HCT116 (cell line): ENCODE data around the gene CHSY3. TPM values are rescaled to one million over a fixed set of nuclear protein-coding genes. Genes with fewer than 3 reads are reported as not detected.

Experiments
- ATAC-seq: fragments of 200-7000 bp; cut with Tn5 transposase; 2 replicates; pipeline ENCODE4 v1.9.1; 2020; ENCODE audit warnings: mild to moderate bottlenecking, moderate library complexity
- BruUV-seq: library from RNA; stranded (reverse); fragments of 400-500 nt; replicated peaks from 2 replicates; lab custom pipeline; 2021; lab: Mats Ljungman, UMichigan
- CTCF ChIA-PET: fragments of 300-600 bp; sonication (Branson Sonifier 250); formaldehyde crosslinking; loops from one replicate; lab custom pipeline; 2021; ENCODE audit warnings: antibody characterized with exemption; lab: Charles Lee
- POLR2A ChIA-PET: fragments of 300-600, 350-600 bp; sonication (Branson Sonifier 250); formaldehyde crosslinking; loops from one replicate; lab custom pipeline; 2021; ENCODE audit warnings: antibody characterized with exemption; lab: Charles Lee
- RAD21 ChIA-PET, 2 experiments: fragments of 300-600 bp; sonication (Branson Sonifier 250); formaldehyde crosslinking; loops; one replicate each; lab custom pipeline; 2023; ENCODE audit warnings: low total read pairs in 2 of 2; ENCODE audit not compliant: uncharacterized antibody in 2 of 2, unreplicated experiment in 2 of 2, low non-redundant PET in 1 of 2; lab: Charles Lee
- DNase-seq: peaks from one replicate; pipeline ENCODE4 v3.0.0-alpha.2; 2010; ENCODE audit warnings: low read depth, low spot score
- H2AFZ ChIP-seq: fragments of 200-600 bp; shearing (Covaris generic), sonication (generic); 2 replicates; pipeline ENCODE4 v1.6.1; 2017; ENCODE audit warnings: low read depth, mixed run types, mixed read lengths, antibody characterized with exemption, low read length; ENCODE audit not compliant: poor library complexity, severe bottlenecking
- H3K27ac ChIP-seq: 2 replicates; pipeline ENCODE4 v1.5.1; 2012; ENCODE audit warnings: low read depth, low read length
- H3K27me3 ChIP-seq: fragments of 200-600 bp; sonication (generic); 2 replicates; pipeline ENCODE4 v1.6.1; 2016; ENCODE audit warnings: mixed run types, low read length, mixed read lengths; ENCODE audit not compliant: insufficient read depth
- H3K36me3 ChIP-seq, 2 experiments: fragments of 200-500 bp in 1 of 2; fragments of 200-600 bp in 1 of 2; sonication (Bioruptor generic) in 1 of 2; sonication (generic) in 1 of 2; 2 replicates each; pipeline versions ENCODE4 v1.5.1 to v1.6.1; 2014 to 2016; ENCODE audit warnings: low read length in 2 of 2, inconsistent platforms in 1 of 2, mixed read lengths in 1 of 2, mixed run types in 1 of 2; ENCODE audit not compliant: insufficient read depth in 2 of 2, control insufficient read depth in 1 of 2
- H3K4me1 ChIP-seq, 2 experiments: fragments of 200-600 bp in 1 of 2; sonication (generic) in 1 of 2; 2 replicates each; pipeline versions ENCODE4 v1.5.1 to v1.6.1; 2012 to 2017; ENCODE audit warnings: low read length in 2 of 2, inconsistent platforms in 1 of 2, mild to moderate bottlenecking in 1 of 2, mixed read lengths in 1 of 2, mixed run types in 1 of 2, moderate library complexity in 1 of 2; ENCODE audit not compliant: insufficient read depth in 2 of 2, control insufficient read depth in 1 of 2
- H3K4me2 ChIP-seq: fragments of 200-600 bp; sonication (generic); 2 replicates; pipeline ENCODE4 v1.6.1; 2017; ENCODE audit warnings: mixed run types, low read length, mixed read lengths
- H3K4me3 ChIP-seq, 2 experiments: fragments of 200-600 bp in 1 of 2; sonication (generic) in 1 of 2; replicated peaks in 1 of 2; 2 replicates each; pipeline ENCODE4 v1.5.1; 2011 to 2016; ENCODE audit warnings: low read length in 2 of 2, control low read depth in 1 of 2, low read depth in 1 of 2, mild to moderate bottlenecking in 1 of 2, mixed read lengths in 1 of 2, mixed run types in 1 of 2
- H3K79me2 ChIP-seq: fragments of 200-600 bp; sonication (generic); 2 replicates; pipeline ENCODE4 v1.6.1; 2017; ENCODE audit warnings: mild to moderate bottlenecking, mixed run types, low read length, moderate library complexity, mixed read lengths; ENCODE audit not compliant: insufficient read depth
- H3K9ac ChIP-seq: fragments of 200-600 bp; sonication (generic); 2 replicates; pipeline ENCODE4 v1.6.1; 2016; ENCODE audit warnings: low read length, mixed read lengths
- H3K9me2 ChIP-seq: fragments of 200-600 bp; sonication (generic), shearing (Covaris generic); 2 replicates; pipeline ENCODE4 v1.6.1; 2017; ENCODE audit warnings: mixed run types, mild to moderate bottlenecking, moderate library complexity; ENCODE audit not compliant: insufficient read depth
- H3K9me3 ChIP-seq, 2 experiments: fragments of 200-500 bp in 1 of 2; fragments of 200-600 bp in 1 of 2; sonication (Bioruptor generic) in 1 of 2; sonication (generic) in 1 of 2; 2 replicates each; pipeline ENCODE4 v1.6.1; 2014 to 2017; ENCODE audit warnings: low read length in 2 of 2, mixed read lengths in 2 of 2, inconsistent platforms in 1 of 2, low read depth in 1 of 2, mild to moderate bottlenecking in 1 of 2, mixed run types in 1 of 2, moderate library complexity in 1 of 2; ENCODE audit not compliant: control insufficient read depth in 1 of 2, insufficient read depth in 1 of 2
- H4K20me1 ChIP-seq: fragments of 200-600 bp; sonication (generic), shearing (Covaris generic); 2 replicates; pipeline ENCODE4 v1.6.1; 2017; ENCODE audit warnings: mixed run types, mild to moderate bottlenecking, moderate library complexity; ENCODE audit not compliant: insufficient read depth
- ELF1 ChIP-seq: IDR thresholded peaks from 2 replicates; pipeline ENCODE4 v1.6.1; 2012; ENCODE audit warnings: low read depth, borderline replicate concordance
- EZH2 ChIP-seq: fragments of 200-600 bp; sonication (generic); IDR thresholded peaks from 2 replicates; pipeline ENCODE4 v1.6.1; 2017; ENCODE audit warnings: antibody characterized with exemption, mixed run types
- POLR2A ChIP-seq: IDR thresholded peaks from 2 replicates; pipeline ENCODE4 v1.7.0; 2011; ENCODE audit warnings: borderline replicate concordance; ENCODE audit not compliant: insufficient read depth, insufficient read length; ENCODE audit errors: extremely low read depth
- RAD21 ChIP-seq: IDR thresholded peaks from 2 replicates; pipeline ENCODE4 v1.6.1; 2012; ENCODE audit warnings: low read depth, mild to moderate bottlenecking
- intact Hi-C: fragments of 100-400 bp; cut with micrococcal nuclease; formaldehyde crosslinking; loops from 2 replicates; pipeline ENCODE4 v1.10.0; 2022
- total RNA-seq: library from RNA; stranded (reverse); gene quantifications from one replicate; pipeline ENCODE4 v1.2.1, GENCODE V29; 2021; ENCODE audit not compliant: unreplicated experiment

CHSY3 gene
- total RNA-seq, 1 experiment from 2014 or later, result 2.3 TPM

DNA sequence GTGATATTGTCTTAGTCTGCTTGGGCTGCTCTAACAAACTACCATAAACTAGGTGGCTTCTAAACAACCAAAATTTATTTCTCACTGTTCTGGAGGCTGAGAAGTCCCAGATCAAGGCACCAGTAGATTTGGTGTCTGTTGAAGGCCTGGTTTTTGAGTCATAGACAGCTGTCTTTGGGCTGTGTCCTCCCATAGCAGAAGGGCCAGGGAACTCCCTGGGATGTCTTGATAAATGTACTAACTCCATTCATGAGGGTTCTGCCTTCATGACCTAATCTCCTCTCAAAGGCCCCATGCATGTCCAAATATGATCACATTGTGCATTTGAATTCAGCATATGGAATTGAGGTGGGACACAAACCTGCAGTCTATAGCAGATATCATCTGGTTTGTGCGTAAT, 121.2 kb downstream of the CHSY3 start:
- no peak overlapping the region for H3K27ac ChIP-seq
- ATAC-seq (no peak), DNase-seq (no peak)
- BruUV-seq, result no TSS peak
- H3K4me2 ChIP-seq, result no peak overlapping the region
- TF ChIP-seq POLR2A (no peak), RAD21 (no peak)
- POLR2A ChIA-PET, result no interaction called here
- H3K36me3 ChIP-seq, result no peaks in the 10 kb centered on the region
- no peaks in the 10 kb centered on the region for H3K9me2 ChIP-seq
- H2AFZ ChIP-seq, result no peak overlapping the region
- H3K4me1 ChIP-seq, result no peaks in the 10 kb centered on the region
- no peaks in the 10 kb centered on the region for H3K9me3 ChIP-seq
- H3K4me3 ChIP-seq, result no peak overlapping the region
- H3K9ac ChIP-seq, result no peak overlapping the region
- CTCF ChIA-PET, result no interaction called here
- no peaks in the 10 kb centered on the region for H3K27me3 ChIP-seq
- intact Hi-C loops, result no loop called here
- no peaks in the 10 kb centered on the region for H3K79me2 ChIP-seq
- RAD21 ChIA-PET, result no interaction called here
- no peaks in the 10 kb centered on the region for H4K20me1 ChIP-seq

DNA sequence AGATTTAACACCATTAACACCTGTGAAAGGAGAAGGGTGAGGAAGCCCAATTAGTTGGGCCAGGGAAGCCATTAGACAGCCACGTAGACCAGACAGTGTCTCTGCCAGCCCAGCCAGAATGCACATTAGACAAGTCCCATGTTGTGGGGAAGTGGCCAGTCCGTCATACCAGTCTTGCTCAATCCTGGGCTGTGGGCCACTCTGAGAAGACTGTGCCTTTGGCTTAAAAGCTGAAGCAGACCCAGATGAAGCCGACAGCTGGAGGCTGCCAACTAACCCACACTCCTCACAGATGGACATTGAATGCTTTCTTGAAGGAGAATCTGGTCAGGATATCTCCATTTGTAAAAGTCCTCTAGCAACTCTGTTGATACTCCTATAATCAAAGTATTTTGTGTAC, 128.5 kb downstream of the CHSY3 start:
- ChIA-PET CTCF (no interaction called here), RAD21 (no interaction called here), POLR2A (no interaction called here)
- no peak overlapping the region for H3K4me2 ChIP-seq
- H3K79me2 ChIP-seq, result no peaks in the 10 kb centered on the region
- no peaks in the 10 kb centered on the region for H3K36me3 ChIP-seq
- DNase-seq (no peak), ATAC-seq (no peak)
- TF ChIP-seq EZH2, result no peak
- no peak for TF ChIP-seq ELF1
- H3K4me3 ChIP-seq, result no peak overlapping the region
- no peak overlapping the region for H2AFZ ChIP-seq
- BruUV-seq, result no TSS peak
- H3K27me3 ChIP-seq, result no peaks in the 10 kb centered on the region
- no peaks in the 10 kb centered on the region for H3K9me3 ChIP-seq
- no peaks in the 10 kb centered on the region for H3K4me1 ChIP-seq
- intact Hi-C loops, result no loop called here
- no peak overlapping the region for H3K27ac ChIP-seq
- no peaks in the 10 kb centered on the region for H3K9me2 ChIP-seq
- H4K20me1 ChIP-seq, result no peaks in the 10 kb centered on the region
- no peak overlapping the region for H3K9ac ChIP-seq
